ENCODE results near the gene ZIC2. TPM values are rescaled to one million over a fixed set of nuclear protein-coding genes. Genes with fewer than 3 reads are reported as not detected.

Gene ZIC2
- total and polyA plus RNA-seq, 2 of the 8 experiments (the other 6 are each of a cell fraction or from before 2014, with no cell fraction given), result 53.2 to 372 TPM

- CTCF ChIA-PET (ENCODE audit: partially characterized antibody), result interaction anchor here (0.7 to 11.7 kb wide), 7 partner anchors 11 to 305 kb away, joined by 3 to 93 read pairs (median 3); partner anchors contain the start of gene ZIC2
- Histone ChIP-seq H4K8ac (ENCODE audit: extremely low read depth, insufficient read depth, low read length) (no peak overlapping the region), H2BK5ac (ENCODE audit: low read depth, low read length) (no peak overlapping the region), H3K79me2 (ENCODE audit: control insufficient read depth in 1 of 2, insufficient read depth in 2 of 2, low read length in 2 of 2) (peaks cover 0 to 23% of the 10 kb centered on the region in 2 experiments; a peak in 3 of 4 replicates), H3K27me3 (replicated peaks in 1 of 4; ENCODE audit: control insufficient read depth in 3 of 4, extremely low read depth in 1 of 4, insufficient read depth in 3 of 4, low read length in 3 of 4) (peaks cover 2 to 38% (median 29%) of the 10 kb centered on the region in 4 experiments; a peak in 6 of 7 replicates), H2BK120ac (replicated peaks; ENCODE audit: low read depth, low read length) (no peak overlapping the region), H4K20me1 (replicated peaks in 1 of 2; ENCODE audit: control insufficient read depth in 1 of 2, insufficient read depth in 2 of 2, low read length in 2 of 2) (peaks cover 10 to 19% of the 10 kb centered on the region in 2 experiments), H3K36me3 (ENCODE audit: control insufficient read depth in 2 of 4, insufficient read depth in 4 of 4, low read length in 3 of 4) (peaks cover 0 to 39% (median 20%) of the 10 kb centered on the region in 4 experiments; a peak in 6 of 8 replicates), H3K18ac (ENCODE audit: extremely low read depth, low read length) (no peak overlapping the region), H3K9me3 (ENCODE audit: insufficient read depth in 2 of 2, low read depth in 1 of 2, low read length in 1 of 2) (no peaks in the 10 kb centered on the region), H3K9ac (replicated peaks in 1 of 4; ENCODE audit: extremely low read depth in 1 of 4, low read depth in 3 of 4, low read length in 3 of 4) (no peak overlapping the region), H3K4me1 (replicated peaks in 1 of 4; ENCODE audit: control insufficient read depth in 3 of 4, insufficient read depth in 4 of 4, low read length in 3 of 4) (peaks cover 5 to 29% (median 19%) of the 10 kb centered on the region in 4 experiments), H4K91ac (replicated peaks; ENCODE audit: insufficient read length, low read length) (no peak overlapping the region), H2BK15ac (ENCODE audit: low read length) (no peak overlapping the region), H3K27ac (ENCODE audit: low read depth, low read length) (no peak overlapping the region), H2BK12ac (ENCODE audit: low read depth, low read length) (no peak overlapping the region), H3K23ac (ENCODE audit: insufficient read length) (no peak overlapping the region), H2BK20ac (ENCODE audit: low read length) (no peak overlapping the region), H2AK5ac (ENCODE audit: low read depth, low read length) (no peak overlapping the region), H4K5ac (ENCODE audit: insufficient read length, low read depth, low read length) (no peak overlapping the region), H3K79me1 (ENCODE audit: low read depth, low read length) (no peaks in the 10 kb centered on the region; the same call in 1 of the 2 replicates), H3K4me2 (ENCODE audit: insufficient read depth in 1 of 2, low read depth in 2 of 2, low read length in 2 of 2) (peak overlapping the region in 1 of 2 experiments; percentile 98; a peak in 1 of 4 replicates), H3K4me3 (ENCODE audit: extremely low read depth in 1 of 4, insufficient read depth in 2 of 4, low read depth in 3 of 4, low read length in 4 of 4) (no peak overlapping the region), H3K23me2 (ENCODE audit: low read depth, low read length) (peaks cover 30% of the 10 kb centered on the region), H2AFZ (ENCODE audit: low read length) (no peak overlapping the region), H3K14ac (ENCODE audit: insufficient read length) (no peak overlapping the region), H3K4ac (replicated peaks; ENCODE audit: insufficient read length, low read depth, low read length) (no peak overlapping the region), H3K56ac (replicated peaks; ENCODE audit: insufficient read length, low read depth, low read length) (no peak overlapping the region)
- TF ChIP-seq HDAC6 (IDR thresholded peaks at IDR 0.05; ENCODE audit: low read depth, low read length) (no peak), JUN (IDR thresholded peaks at IDR 0.05; ENCODE audit: low read depth, low read length) (no peak), MAX (IDR thresholded peaks at IDR 0.05) (no peak), HDAC2 (IDR thresholded peaks at IDR 0.05; ENCODE audit: borderline replicate concordance in 1 of 2, low read depth in 2 of 2, low read length in 2 of 2) (no peak)
- TF ChIP-seq, protein P1, sequence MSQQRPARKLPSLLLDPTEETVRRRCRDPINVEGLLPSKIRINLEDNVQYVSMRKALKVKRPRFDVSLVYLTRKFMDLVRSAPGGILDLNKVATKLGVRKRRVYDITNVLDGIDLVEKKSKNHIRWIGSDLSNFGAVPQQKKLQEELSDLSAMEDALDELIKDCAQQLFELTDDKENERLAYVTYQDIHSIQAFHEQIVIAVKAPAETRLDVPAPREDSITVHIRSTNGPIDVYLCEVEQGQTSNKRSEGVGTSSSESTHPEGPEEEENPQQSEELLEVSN (IDR thresholded peaks at IDR 0.05), result no peak
- TF ChIP-seq, protein P2, sequence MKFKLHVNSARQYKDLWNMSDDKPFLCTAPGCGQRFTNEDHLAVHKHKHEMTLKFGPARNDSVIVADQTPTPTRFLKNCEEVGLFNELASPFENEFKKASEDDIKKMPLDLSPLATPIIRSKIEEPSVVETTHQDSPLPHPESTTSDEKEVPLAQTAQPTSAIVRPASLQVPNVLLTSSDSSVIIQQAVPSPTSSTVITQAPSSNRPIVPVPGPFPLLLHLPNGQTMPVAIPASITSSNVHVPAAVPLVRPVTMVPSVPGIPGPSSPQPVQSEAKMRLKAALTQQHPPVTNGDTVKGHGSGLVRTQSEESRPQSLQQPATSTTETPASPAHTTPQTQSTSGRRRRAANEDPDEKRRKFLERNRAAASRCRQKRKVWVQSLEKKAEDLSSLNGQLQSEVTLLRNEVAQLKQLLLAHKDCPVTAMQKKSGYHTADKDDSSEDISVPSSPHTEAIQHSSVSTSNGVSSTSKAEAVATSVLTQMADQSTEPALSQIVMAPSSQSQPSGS (IDR thresholded peaks at IDR 0.05; ENCODE audit: low read length), result no peak
- 58% methylated on average over 8 of the region's 8 CpGs; no CpG with 5 or more reads in 1 of the 2 experiments for WGBS, 2 experiments (ENCODE audit: extremely low coverage in 1 of 2, insufficient coverage in 1 of 2, insufficient read length in 1 of 2, insufficient replicate concordance in 2 of 2, low coverage in 1 of 2, low lambda C conversion rate in 2 of 2, missing lambda C conversion rate in 1 of 2)
- no peak for DNase-seq (ENCODE audit: low read depth in 1 of 2, low spot score in 2 of 2)
- no peak for FAIRE-seq
- POLR2A ChIA-PET (ENCODE audit: partially characterized antibody), result interaction anchor here (1.0 to 8.9 kb wide), 12 partner anchors 9 to 306 kb away, joined by 3 to 80 read pairs (median 4); partner anchors contain the start of genes ZIC2 and ZIC5
These were observed 19.9 kb upstream of the ZIC2 start for GRCh38 chr13:99961636-99962035.
